Measurements from ENCODE around the gene FAM107B.

The FAM107B gene

GRCh38 chr10:14776546-14776945, 1.8 kb upstream of the FAM107B start:
- DNase-seq = no peak

GRCh38 chr10:14775656-14776055, 959 bp upstream of the FAM107B start:
- no peak for DNase-seq

- DNase-seq = no peak
These were observed 500 bp downstream of the FAM107B start for GRCh38 chr10:14774214-14774580.

GRCh38 chr10:14773551-14774213, 1.0 kb downstream of the FAM107B start:
- DNase-seq = no peak

- no peak for DNase-seq
These were observed 2.3 kb downstream of the FAM107B start for GRCh38 chr10:14772399-14772798.

GRCh38 chr10:14770927-14771326, 3.8 kb downstream of the FAM107B start:
- DNase-seq = no peak

GRCh38 chr10:14761372-14761771, 13.3 kb downstream of the FAM107B start:
- no peak for DNase-seq

GRCh38 chr10:14758994-14759664, 15.6 kb downstream of the FAM107B start:
- no peak for DNase-seq

GRCh38 chr10:14758451-14758850, 16.2 kb downstream of the FAM107B start:
- no peak for DNase-seq

- DNase-seq = no peak
These were observed 16.7 kb downstream of the FAM107B start for GRCh38 chr10:14757986-14758385.

GRCh38 chr10:14757394-14757793, 17.3 kb downstream of the FAM107B start:
- no peak for DNase-seq

- no peak for DNase-seq
These were observed 21.3 kb downstream of the FAM107B start for GRCh38 chr10:14753441-14753840.

- DNase-seq = peak; percentile 39
These were observed 22.8 kb downstream of the FAM107B start for GRCh38 chr10:14751921-14752320.

- DNase-seq = peak; percentile 55
These were observed 23.4 kb downstream of the FAM107B start for GRCh38 chr10:14751014-14751896.

- DNase-seq = peak; percentile 26
These were observed 25.5 kb downstream of the FAM107B start for GRCh38 chr10:14749070-14749809.

- DNase-seq = no peak
These were observed 26.3 kb downstream of the FAM107B start for GRCh38 chr10:14748441-14748840.

GRCh38 chr10:14742815-14743214, 31.9 kb downstream of the FAM107B start:
- DNase-seq = no peak

- no peak for DNase-seq
These were observed 32.3 kb downstream of the FAM107B start for GRCh38 chr10:14742382-14742781.

- DNase-seq = no peak
These were observed 33.9 kb downstream of the FAM107B start for GRCh38 chr10:14740684-14741247.

GRCh38 chr10:14737808-14738545, 36.7 kb downstream of the FAM107B start:
- no peak for DNase-seq

- DNase-seq = peak; percentile 75
These were observed 38.1 kb downstream of the FAM107B start for GRCh38 chr10:14736600-14737081.

GRCh38 chr10:14736043-14736442, 38.7 kb downstream of the FAM107B start:
- DNase-seq = no peak
